SU-DHL-6 (cell line): Measurements from ENCODE around the gene CCDC28A.

Source experiments
- CTCF ChIP-seq: fragments of 200-600 bp; sonication (generic); IDR thresholded peaks from one replicate; pipeline ENCODE4 v1.5.1; 2017; ENCODE audit warnings: antibody characterized with exemption, mild to moderate bottlenecking, low read length, moderate library complexity; ENCODE audit not compliant: insufficient read depth, poor library complexity, severe bottlenecking
- EZH2phosphoT487 ChIP-seq: fragments of 200-600 bp; sonication (generic), shearing (Covaris generic); conservative IDR thresholded peaks from 2 replicates; pipeline ENCODE4 v1.6.1; 2018; ENCODE audit warnings: mild to moderate bottlenecking, antibody characterized with exemption, low read length, moderate library complexity, mixed read lengths

- TF ChIP-seq CTCF (no peak), EZH2phosphoT487 (no peak)
Observed at GRCh38 chr6:138803861-138804260, 30.3 kb downstream of the CCDC28A start.
